ENCODE data around the gene OSBPL8.
A peak's percentile ranks its signal among the peaks of the same experiment; 100 is the strongest.
"Not testable (repeated sequence)": the region's sequence is repeated elsewhere in the genome, so short reads cannot be mapped to it uniquely, and the experiment has no call there.

The OSBPL8 gene

GRCh38 chr12:76374386-76375020 is 185.1 kb downstream of the OSBPL8 start:
- no peak for DNase-seq

DNA sequence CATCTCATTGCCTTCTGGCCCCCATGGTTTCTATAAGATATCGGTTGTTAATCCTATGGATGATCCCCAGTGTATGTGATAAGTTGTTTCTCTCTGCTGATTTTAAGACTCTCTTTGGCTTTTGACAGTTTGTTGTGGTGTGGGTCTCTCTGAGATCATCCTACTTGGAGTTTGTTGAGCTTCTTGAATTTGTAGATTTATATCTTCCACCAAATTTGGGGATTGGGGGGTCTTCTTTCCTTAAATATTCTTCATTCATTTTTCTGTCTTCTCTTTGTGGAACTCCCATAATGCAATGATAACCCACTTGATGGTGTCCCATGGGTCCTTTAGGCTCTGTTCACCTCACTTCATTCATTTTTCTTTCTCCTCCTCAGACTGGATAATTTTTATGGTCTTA is 191.3 kb downstream of the OSBPL8 start:
- no peak for DNase-seq

GRCh38 chr12:76366163-76366562 is 193.4 kb downstream of the OSBPL8 start:
- DNase-seq = no peak

- DNase-seq = not testable (repeated sequence)
These were observed 195.4 kb downstream of the OSBPL8 start for GRCh38 chr12:76364131-76364530.

DNA sequence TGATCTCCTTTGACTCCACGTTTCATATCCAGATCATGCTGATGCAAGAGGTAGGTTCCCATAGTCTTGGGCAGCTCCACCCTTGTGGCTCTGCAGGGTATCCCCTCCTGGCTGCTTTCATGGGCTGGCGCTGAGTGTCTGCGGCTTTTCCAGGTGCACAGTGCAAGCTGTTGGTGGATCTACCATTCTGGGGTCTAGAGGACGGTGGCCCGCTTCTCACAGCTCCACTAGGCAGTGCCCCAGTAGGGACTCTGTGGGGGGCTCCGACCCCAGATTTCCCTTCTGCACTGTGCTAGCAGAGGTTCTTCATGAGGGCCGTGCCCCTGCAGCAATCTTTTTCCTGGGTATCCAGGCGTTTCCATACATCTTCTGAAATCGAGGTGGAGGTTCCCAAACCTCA is 199.3 kb downstream of the OSBPL8 start:
- no peak for DNase-seq

GRCh38 chr12:76356071-76356470 is 203.5 kb downstream of the OSBPL8 start:
- DNase-seq = no peak

GRCh38 chr12:76348079-76348901 is 211.3 kb downstream of the OSBPL8 start, which contains the start of gene BBS10:
Gene BBS10 (minus strand): TSS chr12:76348415. CDS start chr12:76348358, 57 bp downstream.
- peak; percentile 58 to 94 (median 86) for DNase-seq

- peak in 28 of 56 donors; percentile 2 to 70 (median 24) for DNase-seq
These were observed 212.7 kb downstream of the OSBPL8 start for GRCh38 chr12:76346798-76347420.

- DNase-seq = no peak
These were observed 213.3 kb downstream of the OSBPL8 start for GRCh38 chr12:76346236-76346635.

GRCh38 chr12:76345569-76345968 is 214.0 kb downstream of the OSBPL8 start:
- DNase-seq = no peak

- no peak for DNase-seq
These were observed 218.0 kb downstream of the OSBPL8 start for GRCh38 chr12:76341436-76342030.

DNA sequence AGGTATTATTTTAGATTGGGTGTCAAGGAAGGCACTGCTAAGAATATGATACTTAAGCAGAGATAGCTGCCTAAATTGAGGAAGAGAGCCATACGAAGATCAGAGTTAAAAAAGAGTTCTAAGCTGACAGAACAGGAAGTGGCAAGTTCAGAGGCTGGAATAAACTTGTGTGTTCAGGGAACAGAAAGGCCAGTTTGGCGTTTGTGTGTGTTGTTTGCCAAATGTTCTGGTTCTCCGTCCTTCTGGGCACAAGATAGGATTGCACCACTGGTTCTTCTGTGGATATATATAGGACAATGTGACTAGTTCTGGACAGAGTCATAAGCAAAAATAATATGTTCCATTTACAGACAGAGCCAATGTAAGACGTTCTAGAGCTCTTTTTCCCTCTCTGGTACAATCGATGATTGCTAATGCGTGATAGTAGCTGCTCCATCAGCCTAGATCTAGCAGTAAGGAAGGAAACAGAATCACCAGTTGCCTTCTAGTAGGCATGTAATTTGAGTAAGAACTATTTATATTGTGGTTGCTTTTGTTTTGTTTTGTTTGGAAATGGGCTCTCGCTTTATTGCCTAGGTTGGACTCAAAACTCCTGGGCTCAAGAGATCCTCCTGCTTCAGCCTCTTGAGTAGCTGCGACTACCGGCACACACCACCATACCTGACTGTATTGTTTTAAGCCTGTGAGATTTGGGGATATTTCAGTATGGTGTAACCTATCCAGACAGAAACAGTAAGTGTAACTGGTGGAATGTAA is 218.7 kb downstream of the OSBPL8 start:
- no peak for DNase-seq

- no peak for DNase-seq
These were observed 222.0 kb downstream of the OSBPL8 start for GRCh38 chr12:76337583-76337982.

DNA sequence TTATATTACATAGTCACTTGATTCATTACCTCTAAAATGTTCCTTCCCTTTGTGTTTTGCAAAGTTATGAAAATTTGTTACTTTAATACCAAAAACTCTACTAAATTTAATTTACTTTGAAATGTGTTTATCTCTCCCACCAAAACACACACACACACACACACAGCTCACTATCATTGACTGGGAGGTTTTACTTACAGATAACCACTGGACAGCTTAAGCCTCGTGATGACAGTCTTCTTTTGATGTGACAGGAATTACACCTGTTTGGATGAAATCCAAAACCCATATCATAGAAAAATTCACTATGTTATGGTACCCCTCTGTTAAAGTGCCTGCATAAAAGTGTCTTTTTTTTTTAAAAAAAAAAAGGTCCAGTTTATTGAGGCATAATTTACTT is 227.0 kb downstream of the OSBPL8 start:
- no peak for DNase-seq

DNA sequence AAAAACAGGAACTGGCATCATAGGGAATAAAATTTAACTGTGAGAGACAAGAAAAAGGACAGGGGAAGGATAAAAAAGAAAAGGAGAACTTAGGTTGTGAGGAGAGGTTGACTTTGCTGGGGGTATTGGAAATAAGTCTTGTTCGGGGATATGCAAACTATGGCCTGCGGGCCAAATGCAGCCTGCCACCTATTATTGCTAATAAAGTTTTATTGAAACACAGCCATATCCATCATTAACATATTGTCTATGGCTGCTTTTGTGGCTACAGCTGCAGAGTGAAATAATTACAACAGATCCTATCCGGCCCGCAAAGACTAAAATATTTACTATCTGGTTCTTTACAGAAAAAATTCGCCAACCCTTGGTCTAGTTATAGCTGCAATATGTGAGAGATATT is 230.0 kb downstream of the OSBPL8 start:
- no peak for DNase-seq

DNA sequence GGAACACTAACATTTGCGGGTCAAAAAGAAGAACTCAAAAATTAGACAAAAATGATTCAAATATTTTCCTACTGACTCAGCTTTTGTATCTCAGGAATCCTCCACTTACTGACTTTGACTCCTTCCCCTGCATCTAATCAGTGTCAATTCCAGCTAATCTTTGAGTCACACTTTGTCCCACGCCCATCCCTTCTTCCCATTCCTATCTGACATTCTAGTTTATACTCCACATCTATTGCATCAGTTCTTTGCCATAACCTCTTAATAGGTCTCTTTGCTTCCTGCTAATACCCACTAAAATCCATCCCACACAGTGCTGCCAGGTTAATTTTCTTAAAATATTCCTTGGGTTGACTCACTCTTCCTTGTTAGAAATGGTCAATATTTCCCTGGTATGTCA is 230.4 kb downstream of the OSBPL8 start:
- no peak for DNase-seq

- not testable (repeated sequence) for DNase-seq
These were observed 239.8 kb downstream of the OSBPL8 start for GRCh38 chr12:76319595-76320319.

- no peak for DNase-seq
These were observed 240.6 kb downstream of the OSBPL8 start for GRCh38 chr12:76318773-76319594.

DNA sequence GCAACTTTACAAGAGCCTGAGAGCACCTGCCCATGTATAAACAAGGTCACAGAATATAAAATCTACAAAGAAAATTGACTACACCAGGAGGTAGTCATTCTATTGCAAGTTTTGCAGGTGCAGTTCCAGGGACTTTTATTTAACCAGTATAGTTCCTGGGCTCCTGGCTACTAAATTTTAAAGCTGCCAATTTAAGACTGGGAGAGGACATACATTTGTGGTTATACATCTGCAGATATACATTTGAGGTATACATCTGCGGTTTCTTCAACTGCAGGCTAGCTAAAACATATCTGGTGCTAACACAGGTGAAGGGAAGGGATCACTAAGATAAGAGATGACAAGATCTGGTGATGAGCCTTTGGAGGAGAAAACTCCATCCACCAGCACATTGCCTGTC is 241.6 kb downstream of the OSBPL8 start:
- no peak for DNase-seq

GRCh38 chr12:76316468-76316867 is 243.1 kb downstream of the OSBPL8 start:
- DNase-seq = no peak
